ENCODE results near the gene TRIOBP. TPM values are rescaled to one million over a fixed set of nuclear protein-coding genes. Genes with fewer than 3 reads are reported as not detected.

The TRIOBP gene
- total RNA-seq (100 to 1,000 TPM in 1 of 10 donors, 10 to 100 TPM in 9; 63.2 to 115 (median 82.4) TPM), polyA plus RNA-seq (10 to 100 TPM; 34.7 to 94.1 TPM)
- long read RNA-seq, donor 1, transcript TRIOBP-203 (14 exons, 2,324 nt), result major isoform, 188 of 321 reads
- long read RNA-seq, donor 1, transcript TRIOBP-205 (8 exons, 2,125 nt), result minor isoform, 5 of 321 reads
- long read RNA-seq, donor 1, partial matches to known transcripts, result 40 of 321 reads
- long read RNA-seq, donor 1, other reads (novel, unspliced or antisense), result 88 of 321 reads
- long read RNA-seq, donor 2, transcript TRIOBP-203 (14 exons, 2,324 nt), result major isoform, 269 of 449 reads
- long read RNA-seq, donor 2, transcript TRIOBP-205 (8 exons, 2,125 nt), result minor isoform, 8 of 449 reads
- long read RNA-seq, donor 2, partial matches to known transcripts, result 58 of 449 reads
- long read RNA-seq, donor 2, other reads (novel, unspliced or antisense), result 114 of 449 reads
- long read RNA-seq, donor 3, transcript TRIOBP-205 (8 exons, 2,125 nt), result minor isoform, 5 of 295 reads
- long read RNA-seq, donor 3, transcript TRIOBP-203 (14 exons, 2,324 nt), result major isoform, 134 of 295 reads
- long read RNA-seq, donor 3, partial matches to known transcripts, result 66 of 295 reads
- long read RNA-seq, donor 3, other reads (novel, unspliced or antisense), result 90 of 295 reads

GRCh38 chr22:37696657-37697537 lies at the start of gene TRIOBP:
TRIOBP (plus strand) TSS chr22:37697048; CDS start chr22:37701366, 4,318 bp downstream.
- peak within 1 kb of the TSS in 7 of 10 donors; percentile 11 to 44 (median 37) for H3K4me3 ChIP-seq
- intact Hi-C loops (cut with DNase I), result no loop called here
- H3K36me3 ChIP-seq, result peaks cover 0 to 30% (median 21%) of the 10 kb centered on the region in 9 donors
- peak within 1 kb of the TSS in 3 of 10 donors; percentile 31 to 52 (median 31) for H3K27ac ChIP-seq
- 6 to 14% methylated on average over 38 to 39 of the region's 39 CpGs for WGBS, 2 donors
- ATAC-seq (peak; percentile 97 to 99 (median 98)), DNase-seq (peak; percentile 93 to 94)
- H3K4me1 ChIP-seq, result peaks cover 0 to 31% (median 13%) of the 10 kb centered on the region in 9 donors
- no peaks in the 10 kb centered on the region for H3K27me3 ChIP-seq
- peak in 6 of 9 donors; percentile 28 to 67 (median 54) for TF ChIP-seq CTCF (IDR thresholded peaks at IDR 0.05)
- H3K9me3 ChIP-seq, result no peaks in the 10 kb centered on the region

- Histone ChIP-seq H3K9me3 (no peaks in the 10 kb centered on the region), H3K4me1 (peaks cover 0 to 14% (median 0%) of the 10 kb centered on the region in 9 donors), H3K27me3 (no peaks in the 10 kb centered on the region), H3K36me3 (peaks cover 0 to 98% (median 0%) of the 10 kb centered on the region in 9 donors), H3K27ac (no peak overlapping the region), H3K4me3 (no peak overlapping the region)
- 93 to 99% methylated on average over 9 of the region's 9 CpGs for WGBS, 2 donors
- intact Hi-C loops (cut with DNase I), result loop anchor here in 4 of 10 donors (10.0 kb wide), 2 partner anchors 77 to 147 kb away; no protein-coding TSS in a partner anchor
- no peak for DNase-seq
- no peak for ATAC-seq
- TF ChIP-seq CTCF (IDR thresholded peaks at IDR 0.05), result no peak
These were observed 49.5 kb upstream of the TRIOBP start for GRCh38 chr22:37647317-37647716.

GRCh38 chr22:37647928-37648327 lies 48.9 kb upstream of the TRIOBP start:
- DNase-seq (no peak), ATAC-seq (no peak)
- no peak for TF ChIP-seq CTCF (IDR thresholded peaks at IDR 0.05)
- Histone ChIP-seq H3K36me3 (peaks cover 0 to 98% (median 0%) of the 10 kb centered on the region in 9 donors), H3K4me1 (peaks cover 0 to 10% (median 0%) of the 10 kb centered on the region in 9 donors), H3K27ac (no peak overlapping the region), H3K9me3 (no peaks in the 10 kb centered on the region), H3K27me3 (no peaks in the 10 kb centered on the region), H3K4me3 (no peak overlapping the region)
- 88 to 90% methylated on average over 9 of the region's 9 CpGs for WGBS, 2 donors
- intact Hi-C loops (cut with DNase I), result loop anchor here in 4 of 10 donors (10.0 kb wide), 2 partner anchors 77 to 147 kb away; no protein-coding TSS in a partner anchor
